Testis (tissue), 3 donors: Measurements from ENCODE around the gene TJP2. TPM values are rescaled to one million over a fixed set of nuclear protein-coding genes. Genes with fewer than 3 reads are reported as not detected.

Experiments
- DNase-seq: peaks from one replicate; pipeline ENCODE4 v3.0.0-alpha.2; 2019
- H3K27ac ChIP-seq, 2 donors: fragments of 200-600 bp; sonication (generic); one replicate each; pipeline ENCODE4 v1.5.1; 2019
- H3K27me3 ChIP-seq: fragments of 200-600 bp; sonication (generic); one replicate; pipeline ENCODE4 v1.5.1; 2019
- H3K36me3 ChIP-seq: fragments of 200-600 bp; sonication (generic); one replicate; pipeline ENCODE4 v1.5.1; 2017; ENCODE audit warnings: low read depth; ENCODE audit errors: missing control alignments
- H3K4me1 ChIP-seq: fragments of 200-600 bp; sonication (generic); one replicate; pipeline ENCODE4 v1.5.1; 2019
- H3K4me3 ChIP-seq, 2 donors: fragments of 200-600 bp; sonication (generic); one replicate each; pipeline ENCODE4 v1.5.1; 2017 to 2019
- H3K9me3 ChIP-seq: fragments of 200-600 bp; sonication (generic); one replicate; pipeline ENCODE4 v1.5.1; 2017
- POLR2A ChIP-seq: fragments of 450-650 bp; IDR thresholded peaks from one replicate; pipeline ENCODE4 v1.6.1; 2017; ENCODE audit warnings: antibody characterized with exemption, mild to moderate bottlenecking, moderate library complexity
- WGBS, 2 donors: methylation state at CpG; one replicate each; pipeline ENCODE4 v1.1.5; 2018; 5-methylcytosine and 5-hydroxymethylcytosine counted together
- intact Hi-C: fragments of 100-400 bp; cut with DNase I; formaldehyde crosslinking; loops from one replicate; pipeline ENCODE4 v1.15.1; 2023; ENCODE audit warnings: low total_unique reads
- polyA plus RNA-seq: library from polyadenylated mRNA; stranded (reverse); fragments of 350-450 nt; fragmentation: Illumina TruSeq; extraction: RNeasy Lipid Tissue Mini Kit (QIAGEN cat#74804); gene quantifications from one replicate; pipeline ENCODE4 v1.2.3, GENCODE V29; 2014; ENCODE audit warnings: low read depth, low replicate concordance; ENCODE audit not compliant: insufficient read depth
- total RNA-seq, 2 donors: library from RNA; depleted of rRNA; stranded (reverse); fragments of >200 nt; gene quantifications; one replicate each; pipeline ENCODE4 v1.2.3, GENCODE V29; 2016
- TF ChIP-seq, protein P1 (sequence below), 3 experiments: fragments of 450-650 bp in 2 of 3; fragments of 200-600 bp in 1 of 3; sonication (generic) in 1 of 3; IDR thresholded peaks; one replicate each; pipeline ENCODE4 v1.5.1; 2016 to 2019; ENCODE audit warnings: antibody characterized with exemption in 3 of 3, mild to moderate bottlenecking in 2 of 3, moderate library complexity in 1 of 3

Gene TJP2
- total and polyA plus RNA-seq, 3 donors from 2014 or later: 108 to 168 (median 148) TPM

DNA sequence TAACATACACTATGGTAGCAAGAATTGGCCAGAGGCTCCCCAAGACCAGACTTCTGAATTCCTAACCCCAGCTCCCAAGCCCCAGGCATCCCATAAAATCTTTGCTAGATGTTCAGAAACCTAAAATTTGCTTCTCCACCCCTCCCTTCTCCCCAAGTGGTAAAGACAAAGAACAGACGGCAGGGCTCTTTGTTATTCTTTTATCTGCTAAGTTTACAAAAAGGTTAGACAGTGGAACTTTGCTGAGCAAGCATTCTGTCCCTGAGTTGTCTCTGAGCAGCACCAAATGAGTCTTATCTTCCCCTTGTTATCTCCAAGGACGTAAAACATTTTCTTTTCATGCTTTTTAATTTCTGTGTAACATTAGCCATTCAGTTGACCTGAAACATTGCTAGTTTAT lies 30.2 kb downstream of the TJP2 start:
- H3K9me3 ChIP-seq: no peaks in the 10 kb centered on the region
- no peaks in the 10 kb centered on the region for H3K27me3 ChIP-seq
- no peaks in the 10 kb centered on the region for H3K36me3 ChIP-seq
- 25 to 39% methylated on average over 2 of the region's 2 CpGs for WGBS, 2 donors
- TF ChIP-seq, protein P1, sequence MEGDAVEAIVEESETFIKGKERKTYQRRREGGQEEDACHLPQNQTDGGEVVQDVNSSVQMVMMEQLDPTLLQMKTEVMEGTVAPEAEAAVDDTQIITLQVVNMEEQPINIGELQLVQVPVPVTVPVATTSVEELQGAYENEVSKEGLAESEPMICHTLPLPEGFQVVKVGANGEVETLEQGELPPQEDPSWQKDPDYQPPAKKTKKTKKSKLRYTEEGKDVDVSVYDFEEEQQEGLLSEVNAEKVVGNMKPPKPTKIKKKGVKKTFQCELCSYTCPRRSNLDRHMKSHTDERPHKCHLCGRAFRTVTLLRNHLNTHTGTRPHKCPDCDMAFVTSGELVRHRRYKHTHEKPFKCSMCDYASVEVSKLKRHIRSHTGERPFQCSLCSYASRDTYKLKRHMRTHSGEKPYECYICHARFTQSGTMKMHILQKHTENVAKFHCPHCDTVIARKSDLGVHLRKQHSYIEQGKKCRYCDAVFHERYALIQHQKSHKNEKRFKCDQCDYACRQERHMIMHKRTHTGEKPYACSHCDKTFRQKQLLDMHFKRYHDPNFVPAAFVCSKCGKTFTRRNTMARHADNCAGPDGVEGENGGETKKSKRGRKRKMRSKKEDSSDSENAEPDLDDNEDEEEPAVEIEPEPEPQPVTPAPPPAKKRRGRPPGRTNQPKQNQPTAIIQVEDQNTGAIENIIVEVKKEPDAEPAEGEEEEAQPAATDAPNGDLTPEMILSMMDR (IDR thresholded peaks at IDR 0.05): no peak
- no peak overlapping the region for H3K4me3 ChIP-seq
- H3K4me1 ChIP-seq: peaks cover 19% of the 10 kb centered on the region
- H3K27ac ChIP-seq: peak overlapping the region; percentile 64 to 78
- peak; percentile 66 for DNase-seq
- intact Hi-C loops: no loop called here

DNA sequence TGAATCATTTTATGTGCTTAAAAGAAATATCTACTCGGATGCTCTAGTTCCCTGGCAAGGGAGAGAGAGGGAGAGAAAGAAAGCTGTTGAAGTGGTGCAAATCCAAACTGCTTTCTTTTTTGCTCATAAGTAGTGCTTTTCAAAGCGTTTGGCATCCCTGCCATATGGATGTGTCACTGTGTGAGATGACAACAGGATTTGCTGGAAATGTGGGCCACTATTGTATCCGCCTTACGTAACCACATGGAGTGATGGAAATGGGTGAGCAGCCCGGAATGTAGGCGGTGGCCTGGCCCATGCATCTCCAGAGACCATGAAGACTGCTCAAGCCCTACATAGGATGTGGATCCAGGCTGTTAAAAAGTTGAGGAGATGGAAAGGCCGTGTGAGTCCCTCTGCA lies 30.8 kb downstream of the TJP2 start:
- intact Hi-C loops: no loop called here
- peak; percentile 61 for DNase-seq
- Histone ChIP-seq H3K27me3 (no peaks in the 10 kb centered on the region), H3K4me3 (peak overlapping the region in 1 of 2 donors; percentile 32), H3K4me1 (peaks cover 19% of the 10 kb centered on the region), H3K36me3 (no peaks in the 10 kb centered on the region), H3K27ac (peak overlapping the region; percentile 64 to 78), H3K9me3 (no peaks in the 10 kb centered on the region)
- 39% methylated on average over 7 of the region's 7 CpGs for WGBS, 2 donors
- no peak for TF ChIP-seq POLR2A

- intact Hi-C loops: no loop called here
- WGBS, 2 donors: 69 to 75% methylated on average over 5 of the region's 5 CpGs
- DNase-seq: no peak
- no peaks in the 10 kb centered on the region for H3K27me3 ChIP-seq
- no peaks in the 10 kb centered on the region for H3K36me3 ChIP-seq
- no peaks in the 10 kb centered on the region for H3K9me3 ChIP-seq
- peak overlapping the region in 1 of 2 donors; percentile 32 for H3K4me3 ChIP-seq
- H3K27ac ChIP-seq: peak overlapping the region; percentile 64 to 78
- TF ChIP-seq, protein P1 (IDR thresholded peaks at IDR 0.05): no peak
- TF ChIP-seq POLR2A: no peak
- peaks cover 19% of the 10 kb centered on the region for H3K4me1 ChIP-seq
These were observed 32.0 kb downstream of the TJP2 start for GRCh38 chr9:69206047-69206446.

- Histone ChIP-seq H3K27me3 (no peaks in the 10 kb centered on the region), H3K9me3 (no peaks in the 10 kb centered on the region), H3K4me1 (peaks cover 27% of the 10 kb centered on the region), H3K36me3 (no peaks in the 10 kb centered on the region), H3K27ac (peak overlapping the region; percentile 64 to 78), H3K4me3 (no peak overlapping the region)
- WGBS, 2 donors: 47 to 81% methylated on average over 5 to 6 of the region's 6 CpGs
- intact Hi-C loops: no loop called here
- DNase-seq: peak; percentile 71
- no peak for TF ChIP-seq POLR2A
- TF ChIP-seq, protein P1 (IDR thresholded peaks at IDR 0.05): no peak
These were observed 33.4 kb downstream of the TJP2 start for GRCh38 chr9:69207503-69207902.

GRCh38 chr9:69211424-69212036 lies 37.5 kb downstream of the TJP2 start:
- DNase-seq: no peak
- 58 to 74% methylated on average over 3 of the region's 3 CpGs for WGBS, 2 donors
- no peaks in the 10 kb centered on the region for H3K9me3 ChIP-seq
- no peaks in the 10 kb centered on the region for H3K27me3 ChIP-seq
- intact Hi-C loops: no loop called here
- no peak for TF ChIP-seq POLR2A
- TF ChIP-seq, protein P1 (IDR thresholded peaks at IDR 0.05): no peak
- H3K4me1 ChIP-seq: peaks cover 28% of the 10 kb centered on the region
- H3K27ac ChIP-seq: peak overlapping the region; percentile 35 to 81
- no peaks in the 10 kb centered on the region for H3K36me3 ChIP-seq
- H3K4me3 ChIP-seq: no peak overlapping the region
